Caco-2 (cell line): ENCODE results near the gene KIAA0319L. TPM values are rescaled to one million over a fixed set of nuclear protein-coding genes. Genes with fewer than 3 reads are reported as not detected.
A peak's percentile ranks its signal among the peaks of the same experiment; 100 is the strongest.

Source experiments
- Bru-seq: library from RNA; stranded (reverse); fragments of 400-500 nt; gene quantifications from one replicate; lab custom pipeline; 2021; lab: Mats Ljungman, UMichigan
- BruChase-seq, 2 experiments: library from RNA; stranded (reverse); fragments of 400-500 nt; gene quantifications; one replicate each; lab custom pipeline; 2021; lab: Mats Ljungman, UMichigan
- BruUV-seq: library from RNA; stranded (reverse); fragments of 400-500 nt; replicated peaks from 2 replicates; lab custom pipeline; 2021; lab: Mats Ljungman, UMichigan
- CTCF ChIA-PET: fragments of 300-600 bp; sonication (Branson Sonifier 250); formaldehyde crosslinking; loops from one replicate; lab custom pipeline; 2022; ENCODE audit warnings: antibody characterized with exemption; lab: Charles Lee
- POLR2A ChIA-PET: fragments of 300-600 bp; sonication (Branson Sonifier 250); formaldehyde crosslinking; loops from one replicate; lab custom pipeline; 2022; ENCODE audit warnings: antibody characterized with exemption; lab: Charles Lee
- DNase-seq, 2 experiments: peaks; one replicate each; pipeline versions ENCODE4 v3.0.0 to v3.0.0-alpha.2; 2020 to 2022
- H3K27me3 ChIP-seq: replicated peaks from 2 replicates; pipeline ENCODE4 v1.6.0; 2011; ENCODE audit warnings: low read length; ENCODE audit not compliant: control insufficient read depth, insufficient read depth
- H3K36me3 ChIP-seq: 2 replicates; pipeline ENCODE4 v1.5.1; 2011; ENCODE audit warnings: low read length; ENCODE audit not compliant: control insufficient read depth, insufficient read depth
- H3K4me1 ChIP-seq: fragments of 250-450 bp; sonication (Bioruptor Pico); 2 replicates; pipeline ENCODE4 v1.5.1; 2020; ENCODE audit warnings: mild to moderate bottlenecking
- H3K4me3 ChIP-seq: 2 replicates; pipeline ENCODE4 v1.5.1; 2011; ENCODE audit warnings: low read depth, mild to moderate bottlenecking, control low read depth, low read length
- H3K9me3 ChIP-seq: fragments of 250-450 bp; sonication (Bioruptor Pico); 2 replicates; pipeline ENCODE4 v1.5.1; 2020; ENCODE audit warnings: mild to moderate bottlenecking, moderate library complexity
- H3K27ac Mint-ChIP-seq: one replicate; pipeline ENCODE4 v1.8.0; 2022; ENCODE audit warnings: mixed read lengths; ENCODE audit not compliant: unreplicated experiment
- H3K27me3 Mint-ChIP-seq: one replicate; pipeline ENCODE4 v1.8.0; 2022; ENCODE audit warnings: mixed read lengths; ENCODE audit not compliant: insufficient read depth, unreplicated experiment
- H3K36me3 Mint-ChIP-seq: one replicate; pipeline ENCODE4 v1.8.0; 2022; ENCODE audit warnings: mild to moderate bottlenecking, mixed read lengths; ENCODE audit not compliant: insufficient read depth, unreplicated experiment
- H3K4me1 Mint-ChIP-seq: one replicate; pipeline ENCODE4 v1.8.0; 2022; ENCODE audit warnings: low read depth, mixed read lengths; ENCODE audit not compliant: unreplicated experiment
- H3K4me3 Mint-ChIP-seq: one replicate; pipeline ENCODE4 v1.8.0; 2022; ENCODE audit warnings: mild to moderate bottlenecking, moderate library complexity, mixed read lengths; ENCODE audit not compliant: unreplicated experiment
- H3K9me3 Mint-ChIP-seq: one replicate; pipeline ENCODE4 v1.8.0; 2022; ENCODE audit warnings: mixed read lengths; ENCODE audit not compliant: unreplicated experiment
- CTCF ChIP-seq, 2 experiments: fragments of 200-600 bp in 1 of 2; IDR thresholded peaks; 1 replicate in 1 of 2; 2 replicates in 1 of 2; pipeline versions ENCODE4 v1.5.1 to v1.8.0; 2011 to 2022; ENCODE audit warnings: antibody characterized with exemption in 1 of 2, control low read depth in 1 of 2, inconsistent platforms in 1 of 2, low read depth in 1 of 2, low read length in 1 of 2, mild to moderate bottlenecking in 1 of 2, moderate library complexity in 1 of 2; ENCODE audit not compliant: insufficient read depth in 1 of 2, severe bottlenecking in 1 of 2, unreplicated experiment in 1 of 2
- intact Hi-C: fragments of 100-400 bp; cut with micrococcal nuclease; formaldehyde crosslinking; loops from one replicate; pipeline ENCODE4 v1.10.0; 2022; ENCODE audit not compliant: unreplicated experiment
- long read RNA-seq: library from polyadenylated mRNA; stranded (forward); transcript quantifications from one replicate; pipeline ENCODE4 v2.0.0, GENCODE V29; 2022
- total RNA-seq: library from RNA; stranded (reverse); gene quantifications from 2 replicates; pipeline ENCODE4 v1.2.3, GENCODE V29; 2022

Gene KIAA0319L
- total RNA-seq (39.9 and 40.2 TPM in 2 replicates), Bru-seq, nascent RNA (percentile 75 among the genes with signal in this experiment), BruChase-seq, experiment 1, labeled RNA remaining after a 2-hour chase (percentile 72 among the genes with signal in this experiment), BruChase-seq, experiment 2, labeled RNA remaining after a 6-hour chase (percentile 73 among the genes with signal in this experiment)
- long read RNA-seq, full-length matches to known transcripts: 11 of 39 reads
- long read RNA-seq, partial matches to known transcripts: 6 of 39 reads
- long read RNA-seq, other reads (novel, unspliced or antisense): 22 of 39 reads

- POLR2A ChIA-PET: interaction anchor here (1.0 to 1.2 kb wide), 2 partner anchors 123 to 212 kb away, joined by 3 to 6 read pairs; partner anchors contain the start of gene CLSPN
- Histone ChIP-seq H3K36me3 (no peaks in the 10 kb centered on the region; the same call in 1 of the 2 replicates), H3K27me3 (no peaks in the 10 kb centered on the region), H3K4me3 (peak within 1 kb of the TSS; percentile 89), H3K4me1 (peaks cover 12% of the 10 kb centered on the region), H3K9me3 (no peaks in the 10 kb centered on the region)
- peak; percentile 59 to 71 for DNase-seq
- H3K27me3 Mint-ChIP-seq: no peaks in the 10 kb centered on the region
- no peaks in the 10 kb centered on the region for H3K4me1 Mint-ChIP-seq
- BruUV-seq: no TSS peak
- intact Hi-C loops: loop anchor here (5.0 to 10.0 kb wide), 2 partner anchors 365 to 482 kb away; partner anchors contain the start of genes SFPQ and ZMYM1
- TF ChIP-seq CTCF (IDR thresholded peaks at IDR 0.05; ENCODE audit: insufficient read depth in 1 of 2, low read depth in 1 of 2, low read length in 1 of 2, severe bottlenecking in 1 of 2, unreplicated experiment in 1 of 2): no peak
- H3K4me3 Mint-ChIP-seq: peak within 1 kb of the TSS; percentile 89
- H3K27ac Mint-ChIP-seq: peak within 1 kb of the TSS; percentile 93
- CTCF ChIA-PET: interaction anchor here (1.0 to 1.3 kb wide), 2 partner anchors 12 to 212 kb away, joined by 3 to 5 read pairs; partner anchors contain the start of gene CLSPN
- H3K9me3 Mint-ChIP-seq: no peaks in the 10 kb centered on the region
- H3K36me3 Mint-ChIP-seq: peaks cover 44% of the 10 kb centered on the region
Measured at GRCh38 chr1:35557118-35557610, at the start of gene KIAA0319L. KIAA0319L (minus strand) TSS chr1:35557403; CDS start chr1:35554491, 2,912 bp downstream.

DNA sequence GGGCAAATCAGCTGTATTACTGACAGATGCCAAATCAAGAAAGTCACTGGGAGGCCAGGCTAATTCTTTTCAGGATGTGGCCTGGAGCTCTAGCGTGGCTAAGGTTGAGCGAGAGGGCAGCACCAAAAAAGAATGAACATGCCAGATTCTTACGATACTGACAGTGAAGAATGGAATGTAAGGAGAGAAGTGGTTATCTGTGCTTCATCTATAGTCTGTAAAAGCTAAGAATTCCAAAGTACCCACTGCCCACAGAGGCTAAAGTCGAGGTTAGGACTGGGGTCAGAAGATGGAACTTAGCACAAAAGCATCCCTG is 48.6 kb upstream of the KIAA0319L start:
- H3K4me3 ChIP-seq: no peak overlapping the region
- no peaks in the 10 kb centered on the region for H3K9me3 ChIP-seq
- ChIA-PET POLR2A (no interaction called here), CTCF (no interaction called here)
- no peaks in the 10 kb centered on the region for H3K27me3 ChIP-seq
- Mint-ChIP-seq H3K4me1 (no peaks in the 10 kb centered on the region), H3K4me3 (no peak overlapping the region), H3K27ac (peak overlapping the region; percentile 42), H3K36me3 (peaks cover 40% of the 10 kb centered on the region), H3K27me3 (no peaks in the 10 kb centered on the region), H3K9me3 (no peaks in the 10 kb centered on the region)
- TF ChIP-seq CTCF (IDR thresholded peaks at IDR 0.05; ENCODE audit: insufficient read depth in 1 of 2, low read depth in 1 of 2, low read length in 1 of 2, severe bottlenecking in 1 of 2, unreplicated experiment in 1 of 2): no peak
- H3K36me3 ChIP-seq: no peaks in the 10 kb centered on the region
- no TSS peak for BruUV-seq
- no peaks in the 10 kb centered on the region for H3K4me1 ChIP-seq
- intact Hi-C loops: no loop called here
- DNase-seq: no peak

- H3K27ac Mint-ChIP-seq: peak overlapping the region; percentile 42
- CTCF ChIA-PET: no interaction called here
- no peak for DNase-seq
- Histone ChIP-seq H3K4me3 (no peak overlapping the region), H3K36me3 (no peaks in the 10 kb centered on the region), H3K4me1 (no peaks in the 10 kb centered on the region), H3K27me3 (no peaks in the 10 kb centered on the region), H3K9me3 (no peaks in the 10 kb centered on the region)
- H3K36me3 Mint-ChIP-seq: peaks cover 39% of the 10 kb centered on the region
- POLR2A ChIA-PET: no interaction called here
- no peaks in the 10 kb centered on the region for H3K4me1 Mint-ChIP-seq
- no peaks in the 10 kb centered on the region for H3K9me3 Mint-ChIP-seq
- intact Hi-C loops: no loop called here
- no peak overlapping the region for H3K4me3 Mint-ChIP-seq
- BruUV-seq: no TSS peak
- no peak for TF ChIP-seq CTCF (IDR thresholded peaks at IDR 0.05; ENCODE audit: insufficient read depth in 1 of 2, low read depth in 1 of 2, low read length in 1 of 2, severe bottlenecking in 1 of 2, unreplicated experiment in 1 of 2)
- H3K27me3 Mint-ChIP-seq: no peaks in the 10 kb centered on the region
Measured at GRCh38 chr1:35605071-35605866, 48.1 kb upstream of the KIAA0319L start.
